ENCODE measurements around the gene IGSF23. TPM values are rescaled to one million over a fixed set of nuclear protein-coding genes. Genes with fewer than 3 reads are reported as not detected.

The IGSF23 gene
- polyA plus RNA-seq, 3 donors: 0.23 to 0.46 (median 0.44) TPM

DNA sequence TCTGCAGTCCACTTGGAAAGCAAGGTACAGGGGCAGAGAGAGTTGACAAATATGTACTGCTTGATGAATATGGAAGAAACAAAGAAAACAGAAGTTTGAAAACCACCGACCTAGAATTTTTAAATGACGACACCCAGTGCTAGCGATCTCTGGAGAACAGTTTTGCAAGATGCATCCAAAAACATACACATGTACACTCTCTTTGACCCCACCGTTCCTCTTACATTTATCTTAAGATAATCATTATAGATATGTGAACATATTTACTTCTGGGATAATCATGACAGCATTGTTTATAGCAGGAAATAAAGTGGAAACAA, 40.8 kb upstream of the IGSF23 start:
- Histone ChIP-seq H2AFZ (ENCODE audit: insufficient read depth, low read depth, low read length, poor library complexity, severe bottlenecking) (no peak overlapping the region), H4K20me1 (ENCODE audit: insufficient read depth, low read length) (no peaks in the 10 kb centered on the region), H3K4me1 (ENCODE audit: control insufficient read depth in 1 of 2, insufficient read depth in 2 of 2, low read length in 2 of 2) (peaks cover 8 to 21% of the 10 kb centered on the region in 2 donors), H3K27me3 (ENCODE audit: control insufficient read depth in 2 of 2, insufficient read depth in 2 of 2, low read length in 2 of 2) (no peaks in the 10 kb centered on the region), H3K9me3 (replicated peaks in 1 of 2; ENCODE audit: control insufficient read depth in 1 of 2, insufficient read depth in 1 of 2, low read length in 2 of 2) (no peaks in the 10 kb centered on the region), H3K36me3 (replicated peaks in 1 of 2; ENCODE audit: control insufficient read depth in 1 of 2, insufficient read depth in 2 of 2, low read length in 2 of 2) (no peaks in the 10 kb centered on the region), H3K9ac (ENCODE audit: insufficient read depth, low read length, poor library complexity, severe bottlenecking) (no peak overlapping the region), H3K79me2 (ENCODE audit: insufficient read depth, low read length) (no peaks in the 10 kb centered on the region), H3K27ac (ENCODE audit: low read depth in 1 of 2, low read length in 2 of 2) (no peak overlapping the region), H3K4me3 (replicated peaks in 1 of 3; ENCODE audit: low read depth in 2 of 3, low read length in 3 of 3) (no peak overlapping the region), H3K4me2 (replicated peaks; ENCODE audit: extremely low read depth, low read length, poor library complexity, severe bottlenecking) (no peak overlapping the region)
- intact Hi-C loops (cut with micrococcal nuclease): loop anchor here (5.0 to 10.0 kb wide), 5 partner anchors 142 to 380 kb away; partner anchors contain the start of gene NECTIN2 (in 2 of the 2)
- peaks cover 0 to 2% (median 0%) of the 10 kb centered on the region in 7 donors for H3K9me3 Mint-ChIP-seq
- no CpG with 5 or more reads among the region's 4 CpGs for WGBS (ENCODE audit: insufficient coverage)
- peaks cover 10% of the 10 kb centered on the region for H3K4me1 Mint-ChIP-seq
- H3K36me3 Mint-ChIP-seq: no peaks in the 10 kb centered on the region
- TF ChIP-seq, protein P1, sequence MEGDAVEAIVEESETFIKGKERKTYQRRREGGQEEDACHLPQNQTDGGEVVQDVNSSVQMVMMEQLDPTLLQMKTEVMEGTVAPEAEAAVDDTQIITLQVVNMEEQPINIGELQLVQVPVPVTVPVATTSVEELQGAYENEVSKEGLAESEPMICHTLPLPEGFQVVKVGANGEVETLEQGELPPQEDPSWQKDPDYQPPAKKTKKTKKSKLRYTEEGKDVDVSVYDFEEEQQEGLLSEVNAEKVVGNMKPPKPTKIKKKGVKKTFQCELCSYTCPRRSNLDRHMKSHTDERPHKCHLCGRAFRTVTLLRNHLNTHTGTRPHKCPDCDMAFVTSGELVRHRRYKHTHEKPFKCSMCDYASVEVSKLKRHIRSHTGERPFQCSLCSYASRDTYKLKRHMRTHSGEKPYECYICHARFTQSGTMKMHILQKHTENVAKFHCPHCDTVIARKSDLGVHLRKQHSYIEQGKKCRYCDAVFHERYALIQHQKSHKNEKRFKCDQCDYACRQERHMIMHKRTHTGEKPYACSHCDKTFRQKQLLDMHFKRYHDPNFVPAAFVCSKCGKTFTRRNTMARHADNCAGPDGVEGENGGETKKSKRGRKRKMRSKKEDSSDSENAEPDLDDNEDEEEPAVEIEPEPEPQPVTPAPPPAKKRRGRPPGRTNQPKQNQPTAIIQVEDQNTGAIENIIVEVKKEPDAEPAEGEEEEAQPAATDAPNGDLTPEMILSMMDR (IDR thresholded peaks at IDR 0.05): no peak
- peak overlapping the region in 1 of 2 donors; percentile 23 for H3K4me3 Mint-ChIP-seq
- H3K27me3 Mint-ChIP-seq (ENCODE audit: low read depth in 3 of 3): peaks cover 2 to 17% (median 11%) of the 10 kb centered on the region in 3 donors
- no peak for DNase-seq
- H3K27ac Mint-ChIP-seq: peak overlapping the region in 1 of 7 donors; percentile 21

DNA sequence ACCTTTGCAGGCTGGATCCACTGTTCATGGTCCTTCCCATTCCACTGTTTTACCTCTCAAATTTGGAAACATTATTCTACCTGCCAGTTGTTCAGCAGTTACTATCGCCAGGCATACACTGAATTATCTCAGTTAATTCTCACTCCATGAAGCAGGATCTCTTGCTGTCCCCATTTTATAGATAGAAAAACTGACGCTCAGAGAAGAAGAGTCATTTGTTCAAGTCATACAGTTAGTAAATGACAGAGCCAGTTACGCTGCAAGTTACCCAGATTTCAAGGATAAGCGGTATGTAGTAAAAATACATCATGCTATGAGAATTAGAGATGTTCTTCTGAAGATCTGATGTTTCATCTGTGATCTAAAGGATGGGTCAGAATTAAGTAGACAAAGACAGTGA, 40.2 kb upstream of the IGSF23 start:
- no peaks in the 10 kb centered on the region for H3K27me3 ChIP-seq (ENCODE audit: control insufficient read depth in 2 of 2, insufficient read depth in 2 of 2, low read length in 2 of 2)
- Mint-ChIP-seq H3K27ac (no peak overlapping the region), H3K36me3 (no peaks in the 10 kb centered on the region), H3K4me3 (no peak overlapping the region), H3K4me1 (peaks cover 10% of the 10 kb centered on the region), H3K27me3 (ENCODE audit: low read depth in 3 of 3) (peaks cover 2 to 17% (median 11%) of the 10 kb centered on the region in 3 donors), H3K9me3 (peaks cover 0 to 2% (median 0%) of the 10 kb centered on the region in 7 donors)
- H2AFZ ChIP-seq (ENCODE audit: insufficient read depth, low read depth, low read length, poor library complexity, severe bottlenecking): no peak overlapping the region
- WGBS (ENCODE audit: insufficient coverage): 100% methylated on average over 4 of the region's 4 CpGs
- TF ChIP-seq, protein P1 (IDR thresholded peaks at IDR 0.05): no peak
- intact Hi-C loops (cut with micrococcal nuclease): loop anchor here (5.0 to 10.0 kb wide), 5 partner anchors 142 to 379 kb away; partner anchors contain the start of gene NECTIN2 (in 2 of the 2)
- no peak overlapping the region for H3K9ac ChIP-seq (ENCODE audit: insufficient read depth, low read length, poor library complexity, severe bottlenecking)
- no peaks in the 10 kb centered on the region for H3K36me3 ChIP-seq (replicated peaks in 1 of 2; ENCODE audit: control insufficient read depth in 1 of 2, insufficient read depth in 2 of 2, low read length in 2 of 2)
- no peaks in the 10 kb centered on the region for H4K20me1 ChIP-seq (ENCODE audit: insufficient read depth, low read length)
- H3K4me2 ChIP-seq (replicated peaks; ENCODE audit: extremely low read depth, low read length, poor library complexity, severe bottlenecking): no peak overlapping the region
- no peak for DNase-seq
- H3K9me3 ChIP-seq (replicated peaks in 1 of 2; ENCODE audit: control insufficient read depth in 1 of 2, insufficient read depth in 1 of 2, low read length in 2 of 2): no peaks in the 10 kb centered on the region
- peaks cover 8 to 21% of the 10 kb centered on the region in 2 donors for H3K4me1 ChIP-seq (ENCODE audit: control insufficient read depth in 1 of 2, insufficient read depth in 2 of 2, low read length in 2 of 2)
- no peak overlapping the region for H3K27ac ChIP-seq (ENCODE audit: low read depth in 1 of 2, low read length in 2 of 2)
- H3K79me2 ChIP-seq (ENCODE audit: insufficient read depth, low read length): no peaks in the 10 kb centered on the region
- H3K4me3 ChIP-seq (replicated peaks in 1 of 3; ENCODE audit: low read depth in 2 of 3, low read length in 3 of 3): no peak overlapping the region
